Choroid plexus epithelial cell (primary cell): ENCODE measurements around the gene EFCAB8.

Experiments used
- DNase-seq: peaks from one replicate; pipeline ENCODE4 v3.0.0-alpha.2; 2010; ENCODE audit warnings: low read depth
- H3K4me3 ChIP-seq: 2 replicates; pipeline ENCODE4 v1.5.1; 2011; ENCODE audit warnings: low read depth, mild to moderate bottlenecking, control low read depth, low read length, moderate library complexity
- CTCF ChIP-seq: conservative IDR thresholded peaks from 2 replicates; pipeline ENCODE4 v1.5.1; 2011; ENCODE audit warnings: low read depth, mild to moderate bottlenecking, control low read depth, inconsistent platforms, low read length, moderate library complexity

Gene EFCAB8

GRCh38 chr20:32893263-32894025 lies 34.7 kb downstream of the EFCAB8 start:
- DNase-seq = no peak
- H3K4me3 ChIP-seq = no peak overlapping the region
- TF ChIP-seq CTCF = no peak

- H3K4me3 ChIP-seq = no peak overlapping the region
- DNase-seq = peak; percentile 63
- TF ChIP-seq CTCF = peak; percentile 79
These were observed 35.3 kb downstream of the EFCAB8 start for GRCh38 chr20:32894026-32894483.

GRCh38 chr20:32894711-32895355 lies 36.1 kb downstream of the EFCAB8 start:
- no peak for DNase-seq
- TF ChIP-seq CTCF = no peak
- no peak overlapping the region for H3K4me3 ChIP-seq

- H3K4me3 ChIP-seq = no peak overlapping the region
These were observed 38.0 kb downstream of the EFCAB8 start for GRCh38 chr20:32896521-32897280.

GRCh38 chr20:32898729-32899128 lies 40.0 kb downstream of the EFCAB8 start:
- DNase-seq = peak; percentile 65
- no peak for TF ChIP-seq CTCF

More at GRCh38 chr20:32896521-32897280, 38.0 kb downstream of the EFCAB8 start:
- no peak for DNase-seq
- no peak for TF ChIP-seq CTCF

GRCh38 chr20:32902456-32903420 lies 44.0 kb downstream of the EFCAB8 start:
- no peak overlapping the region for H3K4me3 ChIP-seq
- peak; percentile 64 for DNase-seq
- TF ChIP-seq CTCF = peak; percentile 94

More at GRCh38 chr20:32898729-32899128, 40.0 kb downstream of the EFCAB8 start:
- H3K4me3 ChIP-seq = no peak overlapping the region
